ENCODE data around the gene UMOD.

Gene UMOD

DNA sequence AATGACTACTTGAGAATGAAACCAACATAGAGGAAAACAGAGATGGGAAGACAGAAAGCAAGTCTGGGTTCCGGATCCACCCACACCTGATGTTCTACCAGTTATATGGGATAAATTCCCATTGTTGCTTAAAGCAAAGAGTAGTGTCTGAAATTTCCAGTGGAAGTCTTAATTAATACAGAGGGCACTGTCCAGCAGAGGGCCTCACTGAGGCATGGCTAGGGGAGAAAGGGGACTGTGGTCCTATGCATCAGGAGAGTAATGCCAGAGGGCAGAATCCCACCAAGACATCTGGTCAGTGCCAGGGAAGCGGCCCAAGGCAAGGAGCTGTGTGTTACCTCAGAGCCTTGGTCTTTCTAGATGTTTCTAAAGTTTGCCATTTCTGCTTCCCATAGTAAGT lies 7.5 kb upstream of the UMOD start:
- TF ChIP-seq, protein P1, sequence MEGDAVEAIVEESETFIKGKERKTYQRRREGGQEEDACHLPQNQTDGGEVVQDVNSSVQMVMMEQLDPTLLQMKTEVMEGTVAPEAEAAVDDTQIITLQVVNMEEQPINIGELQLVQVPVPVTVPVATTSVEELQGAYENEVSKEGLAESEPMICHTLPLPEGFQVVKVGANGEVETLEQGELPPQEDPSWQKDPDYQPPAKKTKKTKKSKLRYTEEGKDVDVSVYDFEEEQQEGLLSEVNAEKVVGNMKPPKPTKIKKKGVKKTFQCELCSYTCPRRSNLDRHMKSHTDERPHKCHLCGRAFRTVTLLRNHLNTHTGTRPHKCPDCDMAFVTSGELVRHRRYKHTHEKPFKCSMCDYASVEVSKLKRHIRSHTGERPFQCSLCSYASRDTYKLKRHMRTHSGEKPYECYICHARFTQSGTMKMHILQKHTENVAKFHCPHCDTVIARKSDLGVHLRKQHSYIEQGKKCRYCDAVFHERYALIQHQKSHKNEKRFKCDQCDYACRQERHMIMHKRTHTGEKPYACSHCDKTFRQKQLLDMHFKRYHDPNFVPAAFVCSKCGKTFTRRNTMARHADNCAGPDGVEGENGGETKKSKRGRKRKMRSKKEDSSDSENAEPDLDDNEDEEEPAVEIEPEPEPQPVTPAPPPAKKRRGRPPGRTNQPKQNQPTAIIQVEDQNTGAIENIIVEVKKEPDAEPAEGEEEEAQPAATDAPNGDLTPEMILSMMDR (IDR thresholded peaks at IDR 0.05), result no peak

DNA sequence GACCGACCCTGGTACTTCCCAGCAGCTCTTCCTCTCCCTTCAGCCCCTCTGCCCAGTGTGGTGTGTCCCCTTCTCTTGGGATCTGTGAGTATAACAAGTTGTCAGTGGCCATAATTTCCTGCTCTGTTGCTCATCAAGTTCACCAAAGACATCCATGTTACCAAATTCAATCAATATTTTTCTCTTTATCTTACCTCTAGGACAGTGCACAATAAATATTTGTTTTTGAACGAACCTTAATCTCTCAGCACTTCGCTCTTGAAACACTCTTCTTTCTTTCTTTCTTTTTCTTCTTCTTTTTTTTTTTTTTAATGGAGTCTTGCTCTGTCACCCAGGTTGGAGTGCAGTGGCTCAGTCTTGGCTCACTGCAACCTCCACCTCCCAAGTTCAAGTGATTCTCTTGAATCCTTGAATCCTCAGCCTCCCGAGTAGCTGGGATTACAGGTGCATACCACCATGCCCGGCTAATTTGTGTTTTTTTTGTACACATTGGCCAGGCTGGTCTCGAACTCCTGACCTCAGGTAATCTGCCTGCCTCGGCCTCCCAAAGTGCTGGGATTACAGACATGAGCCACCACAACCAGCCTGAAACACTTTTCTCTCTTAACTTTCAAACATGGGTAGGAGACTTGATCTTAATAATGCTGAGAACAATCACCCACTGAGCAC lies 2.7 kb upstream of the UMOD start:
- TF ChIP-seq, protein P1 (IDR thresholded peaks at IDR 0.05), result no peak

DNA sequence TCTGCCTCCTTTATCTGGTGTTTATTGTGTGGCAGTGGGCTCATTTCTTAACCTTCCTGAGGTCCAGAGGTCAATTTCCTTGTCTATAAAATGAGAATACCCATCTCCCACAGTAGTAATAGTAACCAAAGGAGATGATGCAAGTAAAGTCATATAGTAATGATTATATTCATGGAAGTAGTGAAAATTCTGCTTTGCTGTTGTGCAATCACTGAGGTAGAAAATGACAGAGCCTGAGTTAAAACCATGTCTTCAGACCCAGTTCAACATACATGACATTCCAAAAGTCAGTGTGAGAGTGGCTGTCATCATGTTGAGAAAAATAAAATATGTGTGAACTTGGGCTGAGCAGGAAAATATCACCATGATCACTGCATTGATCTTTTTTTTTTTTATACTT lies 864 bp upstream of the UMOD start:
- TF ChIP-seq, protein P1 (IDR thresholded peaks at IDR 0.05), result no peak

DNA sequence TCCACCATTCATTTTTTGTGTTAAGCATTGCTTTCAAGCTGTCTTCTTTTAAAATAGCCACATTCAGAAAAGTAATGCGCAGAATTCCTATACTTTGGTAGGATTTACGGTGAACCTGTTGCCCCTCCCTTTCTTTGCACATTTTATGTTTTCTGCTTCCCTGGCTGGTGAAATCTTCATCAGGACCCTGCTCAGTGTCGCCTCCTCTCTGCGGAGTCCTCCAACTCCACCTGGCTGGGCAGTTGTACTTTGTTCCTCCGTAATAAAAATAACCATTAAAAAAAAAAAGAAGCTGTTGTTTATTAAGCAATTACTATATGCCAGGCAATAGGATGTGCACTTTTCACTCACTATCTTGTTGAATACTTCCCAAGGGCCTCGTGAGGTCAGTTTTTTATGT lies 2.9 kb downstream of the UMOD start:
- TF ChIP-seq, protein P1 (IDR thresholded peaks at IDR 0.05), result no peak

DNA sequence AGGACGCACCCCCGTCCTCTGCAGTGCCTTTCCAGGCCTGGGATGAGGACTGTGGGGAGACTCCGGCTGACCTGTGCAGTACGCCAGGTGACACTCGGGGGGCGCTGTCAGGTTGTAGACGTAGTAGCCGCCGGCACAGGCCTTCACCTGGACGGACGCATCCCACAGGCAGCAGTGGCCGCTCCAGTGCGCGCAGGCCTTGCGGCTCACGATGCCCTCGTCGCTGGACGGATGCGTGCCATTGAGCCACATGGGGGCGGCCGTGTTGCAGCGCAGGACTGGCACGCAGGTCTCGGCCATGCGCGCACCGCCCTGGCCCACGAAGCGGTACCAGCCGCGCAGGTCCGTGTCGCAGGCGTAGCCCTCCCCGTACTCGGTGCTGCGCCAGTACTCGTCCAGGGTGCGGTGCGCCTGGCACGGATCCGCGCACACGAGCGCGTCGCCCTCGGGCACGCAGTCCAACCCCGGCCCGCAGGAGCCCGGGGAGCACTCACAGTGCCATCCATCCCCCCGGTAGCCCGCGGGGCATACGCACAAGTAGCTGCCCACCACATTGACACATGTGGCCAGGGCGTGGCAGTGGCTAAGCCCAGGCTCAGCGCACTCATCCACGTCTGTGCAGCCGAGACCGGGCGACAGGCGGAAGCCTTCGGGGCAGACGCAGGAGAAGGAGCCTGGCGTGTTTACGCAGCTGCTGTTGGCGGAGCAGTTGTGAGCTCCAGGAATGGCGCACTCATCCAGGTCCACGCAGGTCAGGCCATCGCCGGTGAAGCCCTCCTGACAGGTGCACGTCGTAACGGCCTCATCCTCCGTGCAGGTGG lies 3.9 kb downstream of the UMOD start:
- TF ChIP-seq, protein P1 (IDR thresholded peaks at IDR 0.05), result peak; percentile 50

DNA sequence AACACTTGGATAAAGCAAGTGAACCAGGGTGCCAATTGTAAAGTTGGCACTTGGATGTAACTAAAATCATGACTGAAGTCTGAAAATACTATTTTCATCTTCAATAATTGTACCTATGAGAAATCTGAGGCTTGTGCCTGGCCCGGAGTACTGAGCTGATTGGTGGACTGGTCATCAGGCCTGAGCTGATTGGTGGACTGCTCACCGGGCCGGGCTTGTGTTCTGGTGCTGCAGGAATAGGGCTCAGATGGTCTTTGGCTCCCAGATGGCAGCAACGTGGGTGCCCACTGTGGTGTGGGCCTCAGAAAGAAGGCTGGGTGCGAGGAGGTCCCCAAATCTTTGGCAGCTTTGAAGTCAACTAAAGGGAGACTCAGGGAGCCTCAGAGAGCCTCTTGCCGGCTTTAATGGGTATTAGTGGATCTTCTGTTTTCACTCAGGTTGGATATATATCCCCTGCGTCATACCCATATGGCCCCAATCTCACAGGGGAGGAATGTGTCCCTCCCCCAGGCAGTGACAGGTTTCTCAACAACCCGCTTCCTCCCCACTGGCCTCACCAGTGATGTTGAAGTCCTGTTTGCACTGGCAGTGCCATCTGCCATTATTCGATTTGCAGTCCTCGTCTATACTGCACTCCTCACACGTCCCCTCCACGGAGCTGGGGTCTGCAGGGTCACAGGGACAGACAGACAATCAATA lies 4.7 kb downstream of the UMOD start:
- TF ChIP-seq, protein P1 (IDR thresholded peaks at IDR 0.05), result no peak

DNA sequence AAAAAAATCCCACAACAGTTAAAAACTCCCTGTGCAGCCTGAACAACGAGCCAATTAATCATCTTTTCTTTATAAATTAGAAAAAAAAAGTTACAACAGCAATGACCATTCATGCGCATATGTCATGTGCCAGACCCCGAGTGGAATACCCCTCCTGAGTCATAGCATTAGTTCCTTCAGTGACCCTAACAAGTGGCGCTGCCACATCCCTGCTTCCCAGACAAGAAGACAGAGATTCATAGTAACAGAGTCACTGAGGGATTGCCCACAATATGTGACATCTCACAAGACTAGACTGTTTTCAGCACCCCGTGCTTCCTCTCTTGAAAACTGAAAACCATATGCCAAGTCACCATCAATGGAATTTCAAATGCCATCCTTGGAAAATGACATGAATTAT lies 7.9 kb downstream of the UMOD start:
- TF ChIP-seq, protein P1 (IDR thresholded peaks at IDR 0.05), result no peak
